IMR-90 (cell line): ENCODE results near the gene PEAK1. TPM values are rescaled to one million over a fixed set of nuclear protein-coding genes. Genes with fewer than 3 reads are reported as not detected.

Experiments
- ATAC-seq: fragments of 200-7000 bp; cut with Tn5 transposase; 2 replicates; pipeline ENCODE4 v1.9.1; 2020; ENCODE audit warnings: low read depth, mild to moderate bottlenecking, moderate library complexity
- BruUV-seq: library from RNA; stranded (reverse); fragments of 400-500 nt; replicated peaks from 2 replicates; lab custom pipeline; 2021; lab: Mats Ljungman, UMichigan
- CTCF ChIA-PET: fragments of 300-600 bp; formaldehyde crosslinking; extraction: SDS; loops from one replicate; lab custom pipeline; 2021; ENCODE audit warnings: antibody characterized with exemption; lab: Yijun Ruan, JAX
- POLR2A ChIA-PET: fragments of 300-600 bp; sonication (Branson Sonifier 250); formaldehyde crosslinking; loops from one replicate; lab custom pipeline; 2022; ENCODE audit warnings: antibody characterized with exemption; ENCODE audit not compliant: unreplicated experiment; lab: Charles Lee
- DNase-seq: peaks from one replicate; pipeline ENCODE4 v3.0.0; 2013
- H2AFZ ChIP-seq: replicated peaks from 2 replicates; pipeline ENCODE3; 2013; ENCODE audit warnings: low read length, mild to moderate bottlenecking; ENCODE audit not compliant: poor library complexity
- H2AK5ac ChIP-seq: 2 replicates; pipeline ENCODE4 v1.6.1; 2013; ENCODE audit warnings: low read depth, low read length, inconsistent platforms
- H2AK9ac ChIP-seq: replicated peaks from 2 replicates; pipeline ENCODE3; 2013; ENCODE audit warnings: mild to moderate bottlenecking, low read depth, low read length, moderate library complexity; ENCODE audit not compliant: poor library complexity
- H2BK120ac ChIP-seq: 2 replicates; pipeline ENCODE4 v1.6.1; 2013; ENCODE audit warnings: low read depth, low read length, inconsistent platforms
- H2BK15ac ChIP-seq: 3 replicates; pipeline ENCODE4 v1.6.1; 2013; ENCODE audit warnings: low read depth, low read length, inconsistent platforms
- H2BK20ac ChIP-seq: 2 replicates; pipeline ENCODE4 v1.6.1; 2013; ENCODE audit warnings: low read depth, mild to moderate bottlenecking, inconsistent platforms, low read length, moderate library complexity
- H2BK5ac ChIP-seq: 2 replicates; pipeline ENCODE4 v1.6.1; 2013; ENCODE audit warnings: mild to moderate bottlenecking, low read depth, low read length, inconsistent platforms; ENCODE audit not compliant: poor library complexity, severe bottlenecking
- H3K14ac ChIP-seq: replicated peaks from 2 replicates; pipeline ENCODE4 v1.6.1; 2013; ENCODE audit warnings: low read depth, low read length, inconsistent platforms
- H3K18ac ChIP-seq: 2 replicates; pipeline ENCODE4 v1.6.1; 2013; ENCODE audit warnings: low read depth, low read length, control low read depth
- H3K23ac ChIP-seq: 2 replicates; pipeline ENCODE4 v1.6.1; 2013; ENCODE audit warnings: low read depth, low read length, inconsistent platforms
- H3K27ac ChIP-seq: 2 replicates; pipeline ENCODE4 v1.5.1; 2013; ENCODE audit warnings: mild to moderate bottlenecking, control low read depth, low read length; ENCODE audit not compliant: insufficient read depth
- H3K27me3 ChIP-seq: 2 replicates; pipeline ENCODE4 v1.6.1; 2013; ENCODE audit warnings: low read length; ENCODE audit not compliant: control insufficient read depth, insufficient read depth
- H3K36me3 ChIP-seq: 2 replicates; pipeline ENCODE4 v1.6.1; 2013; ENCODE audit warnings: low read length, mixed read lengths; ENCODE audit not compliant: control insufficient read depth, insufficient read depth
- H3K4ac ChIP-seq: 2 replicates; pipeline ENCODE4 v1.6.1; 2013; ENCODE audit warnings: low read depth, low read length, inconsistent platforms
- H3K4me1 ChIP-seq: 2 replicates; pipeline ENCODE4 v1.6.1; 2013; ENCODE audit warnings: low read length, mixed read lengths; ENCODE audit not compliant: control insufficient read depth, insufficient read depth
- H3K4me2 ChIP-seq: 2 replicates; pipeline ENCODE4 v1.6.1; 2013; ENCODE audit warnings: low read depth, mild to moderate bottlenecking, control low read depth, low read length, moderate library complexity
- H3K4me3 ChIP-seq: 2 replicates; pipeline ENCODE4 v1.5.1; 2013; ENCODE audit warnings: low read depth, mild to moderate bottlenecking, control low read depth, low read length, moderate library complexity; ENCODE audit not compliant: insufficient read depth
- H3K56ac ChIP-seq: 2 replicates; pipeline ENCODE4 v1.6.1; 2013; ENCODE audit warnings: low read length, inconsistent platforms; ENCODE audit not compliant: insufficient read depth; ENCODE audit errors: extremely low read depth
- H3K79me1 ChIP-seq, 2 experiments: 2 replicates each; pipeline ENCODE4 v1.6.1; 2013; ENCODE audit warnings: low read length in 2 of 2, inconsistent platforms in 1 of 2, low read depth in 1 of 2
- H3K9ac ChIP-seq: 2 replicates; pipeline ENCODE4 v1.6.1; 2013; ENCODE audit warnings: low read depth, low read length, control low read depth
- H3K9me1 ChIP-seq: 2 replicates; pipeline ENCODE4 v1.6.1; 2013; ENCODE audit warnings: low read length, inconsistent platforms; ENCODE audit not compliant: insufficient read depth
- H3K9me3 ChIP-seq: 2 replicates; pipeline ENCODE4 v1.6.1; 2013; ENCODE audit warnings: low read length; ENCODE audit not compliant: control insufficient read depth, insufficient read depth
- H4K20me1 ChIP-seq: 2 replicates; pipeline ENCODE4 v1.6.1; 2013; ENCODE audit warnings: low read length, inconsistent platforms; ENCODE audit not compliant: insufficient read depth
- H4K5ac ChIP-seq: 2 replicates; pipeline ENCODE4 v1.6.1; 2013; ENCODE audit warnings: mild to moderate bottlenecking, low read depth, low read length, control low read depth
- H4K8ac ChIP-seq, 2 experiments: 2 replicates each; pipeline ENCODE4 v1.6.1; 2013; ENCODE audit warnings: low read depth in 2 of 2, low read length in 2 of 2, control low read depth in 1 of 2, inconsistent platforms in 1 of 2
- H4K91ac ChIP-seq: 2 replicates; pipeline ENCODE4 v1.6.1; 2013; ENCODE audit warnings: low read depth, low read length, inconsistent platforms; ENCODE audit not compliant: insufficient read depth
- CHD1 ChIP-seq: IDR thresholded peaks from 2 replicates; pipeline ENCODE4 v1.6.1; 2012; ENCODE audit warnings: low read depth, low read length, improper control_type of control experiment
- MAFK ChIP-seq: IDR thresholded peaks from 2 replicates; pipeline ENCODE4 v1.6.1; 2012; ENCODE audit warnings: low read depth, low read length, improper control_type of control experiment
- WGBS, 2 experiments: methylation state at CpG; one replicate each; pipeline versions ENCODE4 v1.1.5 to v1.1.7; 2013; ENCODE audit warnings: missing lambda C conversion rate in 2 of 2; ENCODE audit not compliant: insufficient read length in 1 of 2; ENCODE audit errors: extremely low coverage in 2 of 2; 5-methylcytosine and 5-hydroxymethylcytosine counted together
- dilution Hi-C: fragments of 300-500 bp; cut with HindIII; formaldehyde crosslinking; loops from one replicate; pipeline ENCODE4 v1.14.3; 2018; ENCODE audit warnings: low sequenced_read_pairs; ENCODE audit not compliant: unreplicated experiment
- in situ Hi-C: fragments of 300-500 bp; cut with MboI; formaldehyde crosslinking; loops from 3 replicates; pipeline ENCODE4 v1.14.3; 2019; ENCODE audit warnings: low sequenced_read_pairs, inconsistent platforms, mixed read lengths
- intact Hi-C: fragments of 100-400 bp; cut with micrococcal nuclease; formaldehyde crosslinking; loops from 2 replicates; pipeline ENCODE4 v1.10.0; 2022
- polyA plus RNA-seq, 3 experiments: library from polyadenylated mRNA; depleted of rRNA; stranded (reverse); fragments of >200 nt; gene quantifications; 2 replicates each; pipeline ENCODE4 v1.2.3, GENCODE V29; 2012; ENCODE audit warnings: low replicate concordance in 1 of 3
- total RNA-seq: library from RNA; depleted of rRNA; stranded (reverse); fragments of >200 nt; gene quantifications from 2 replicates; pipeline ENCODE4 v1.2.3, GENCODE V29; 2012
- TF ChIP-seq, protein P1 (sequence below): conservative IDR thresholded peaks from 2 replicates; pipeline ENCODE4 v1.5.1; 2012; ENCODE audit warnings: mild to moderate bottlenecking, low read depth, low read length, improper control_type of control experiment

Gene PEAK1
- total and polyA plus RNA-seq, 2 of the 4 experiments (the other 2 are of a cell fraction): 21.5 to 43.9 TPM

DNA sequence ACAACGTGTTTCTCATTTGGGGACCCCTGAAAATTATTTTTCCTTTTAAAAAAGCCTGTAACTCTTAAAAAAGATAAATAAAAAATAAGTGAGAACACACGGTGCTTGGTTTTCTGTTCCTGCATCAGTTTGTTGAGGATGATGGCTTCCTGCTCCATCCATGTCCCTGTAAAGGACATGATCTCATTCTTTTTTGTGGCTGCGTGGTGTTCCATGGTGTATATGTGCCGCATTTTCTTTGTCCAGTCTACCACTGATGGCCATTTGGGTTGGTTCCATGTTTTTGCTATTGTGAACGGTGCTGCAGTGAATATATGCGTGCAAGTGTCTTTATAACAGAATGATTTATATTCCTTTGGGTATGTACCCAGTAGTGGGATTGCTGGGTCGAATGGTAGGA is 351.3 kb downstream of the PEAK1 start:
- Histone ChIP-seq H3K79me1 (peaks cover 16 to 57% of the 10 kb centered on the region in 2 experiments), H2BK20ac (no peak overlapping the region), H2AK9ac (no peak overlapping the region), H2BK120ac (no peak overlapping the region), H4K8ac (no peak overlapping the region), H2BK5ac (no peak overlapping the region), H4K20me1 (peaks cover 43% of the 10 kb centered on the region), H2BK15ac (no peak overlapping the region), H3K9me1 (peaks cover 6% of the 10 kb centered on the region), H3K18ac (no peak overlapping the region), H4K5ac (no peak overlapping the region), H2AFZ (no peak overlapping the region), H3K4me1 (peaks cover 9% of the 10 kb centered on the region; the same call in 1 of the 2 replicates), H3K27ac (no peak overlapping the region), H3K36me3 (0 out of 2 replicates have a peak, but pooled peaks cover 2% of the 10 kb centered on the region), H3K9me3 (no peaks in the 10 kb centered on the region), H2AK5ac (peak overlapping the region; percentile 33; the same call in 1 of the 2 replicates), H3K4me3 (no peak overlapping the region), H3K9ac (no peak overlapping the region), H3K4ac (no peak overlapping the region), H3K56ac (no peak overlapping the region), H3K4me2 (no peak overlapping the region), H3K23ac (0 out of 2 replicates have a peak overlapping the region, but pooled peaks have one; percentile 32), H4K91ac (no peak overlapping the region), H3K14ac (0 out of 2 replicates have a peak overlapping the region, but pooled peaks have one; percentile 13), H3K27me3 (no peaks in the 10 kb centered on the region)
- CTCF ChIA-PET: no interaction called here
- intact Hi-C loops (no loop called here), in situ Hi-C loops (no loop called here), dilution Hi-C loops (no loop called here)
- WGBS, 2 experiments: no CpG with 5 or more reads among the region's 7 CpGs
- DNase-seq (no peak), ATAC-seq (no peak)
- TF ChIP-seq MAFK (no peak), CHD1 (no peak)
- TF ChIP-seq, protein P1, sequence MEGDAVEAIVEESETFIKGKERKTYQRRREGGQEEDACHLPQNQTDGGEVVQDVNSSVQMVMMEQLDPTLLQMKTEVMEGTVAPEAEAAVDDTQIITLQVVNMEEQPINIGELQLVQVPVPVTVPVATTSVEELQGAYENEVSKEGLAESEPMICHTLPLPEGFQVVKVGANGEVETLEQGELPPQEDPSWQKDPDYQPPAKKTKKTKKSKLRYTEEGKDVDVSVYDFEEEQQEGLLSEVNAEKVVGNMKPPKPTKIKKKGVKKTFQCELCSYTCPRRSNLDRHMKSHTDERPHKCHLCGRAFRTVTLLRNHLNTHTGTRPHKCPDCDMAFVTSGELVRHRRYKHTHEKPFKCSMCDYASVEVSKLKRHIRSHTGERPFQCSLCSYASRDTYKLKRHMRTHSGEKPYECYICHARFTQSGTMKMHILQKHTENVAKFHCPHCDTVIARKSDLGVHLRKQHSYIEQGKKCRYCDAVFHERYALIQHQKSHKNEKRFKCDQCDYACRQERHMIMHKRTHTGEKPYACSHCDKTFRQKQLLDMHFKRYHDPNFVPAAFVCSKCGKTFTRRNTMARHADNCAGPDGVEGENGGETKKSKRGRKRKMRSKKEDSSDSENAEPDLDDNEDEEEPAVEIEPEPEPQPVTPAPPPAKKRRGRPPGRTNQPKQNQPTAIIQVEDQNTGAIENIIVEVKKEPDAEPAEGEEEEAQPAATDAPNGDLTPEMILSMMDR: no peak
- BruUV-seq: TSS peak; percentile 23
- POLR2A ChIA-PET: no interaction called here
